IPS DF 6.9 (cell line): ENCODE data around the gene ACAN.

Experiments used
- DNase-seq: peaks from one replicate; pipeline ENCODE4 v3.0.0-alpha.2; 2013; ENCODE audit warnings: low read depth, low spot score
- H3K27ac ChIP-seq: one replicate; pipeline ENCODE4 v1.5.1; 2013; ENCODE audit warnings: low read length, control low read depth
- H3K27me3 ChIP-seq: 2 replicates; pipeline ENCODE4 v1.6.1; 2013; ENCODE audit warnings: mild to moderate bottlenecking, low read length; ENCODE audit not compliant: control insufficient read depth, insufficient read depth
- H3K36me3 ChIP-seq: 2 replicates; pipeline ENCODE4 v1.6.1; 2013; ENCODE audit warnings: low read length; ENCODE audit not compliant: control insufficient read depth, insufficient read depth
- H3K4me1 ChIP-seq: 2 replicates; pipeline ENCODE4 v1.6.1; 2013; ENCODE audit warnings: low read length; ENCODE audit not compliant: control insufficient read depth, insufficient read depth
- H3K4me3 ChIP-seq: 2 replicates; pipeline ENCODE4 v1.5.1; 2013; ENCODE audit warnings: mild to moderate bottlenecking, low read length
- H3K9me3 ChIP-seq: 2 replicates; pipeline ENCODE4 v1.6.1; 2013; ENCODE audit warnings: low read length, inconsistent platforms; ENCODE audit not compliant: control insufficient read depth, insufficient read depth
- WGBS: extraction: QIAGEN DNeasy Blood & Tissue Kit; methylation state at CpG from one replicate; pipeline ENCODE4 v1.1.7; 2013; ENCODE audit warnings: mixed read lengths, missing lambda C conversion rate; ENCODE audit not compliant: insufficient read length, insufficient coverage; 5-methylcytosine and 5-hydroxymethylcytosine counted together

ACAN gene

DNA sequence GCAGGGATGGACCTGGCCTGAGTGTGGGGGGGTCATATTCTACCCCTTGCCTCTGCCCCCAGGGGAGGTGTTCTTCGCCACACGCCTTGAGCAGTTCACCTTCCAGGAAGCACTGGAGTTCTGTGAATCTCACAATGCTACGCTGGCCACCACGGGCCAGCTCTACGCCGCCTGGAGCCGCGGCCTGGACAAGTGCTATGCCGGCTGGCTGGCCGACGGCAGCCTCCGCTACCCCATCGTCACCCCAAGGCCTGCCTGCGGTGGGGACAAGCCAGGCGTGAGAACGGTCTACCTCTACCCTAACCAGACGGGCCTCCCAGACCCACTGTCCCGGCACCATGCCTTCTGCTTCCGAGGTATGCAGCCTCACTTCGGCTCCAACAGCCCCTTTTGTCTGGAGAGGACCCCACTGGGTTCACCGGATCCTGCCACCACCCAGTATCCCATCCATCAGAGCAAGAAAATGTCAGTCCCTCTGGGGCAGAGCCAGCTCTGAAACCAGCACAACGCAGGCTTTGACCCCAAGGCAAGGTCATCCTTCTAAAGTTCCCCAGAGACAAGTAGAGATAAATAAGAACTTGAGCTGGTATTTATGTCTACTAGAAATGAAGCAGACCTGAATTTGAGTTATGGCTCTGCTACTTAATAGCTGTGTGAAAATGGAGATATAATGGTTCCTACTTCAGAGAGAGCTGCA, 46.3 kb downstream of the ACAN start:
- Histone ChIP-seq H3K4me3 (no peak overlapping the region; the same call in 1 of the 2 replicates), H3K9me3 (peaks cover 2% of the 10 kb centered on the region), H3K36me3 (no peaks in the 10 kb centered on the region), H3K27me3 (no peaks in the 10 kb centered on the region), H3K4me1 (no peaks in the 10 kb centered on the region), H3K27ac (no peak overlapping the region)
- no CpG with 5 or more reads among the region's 22 CpGs for WGBS
- DNase-seq, result no peak

DNA sequence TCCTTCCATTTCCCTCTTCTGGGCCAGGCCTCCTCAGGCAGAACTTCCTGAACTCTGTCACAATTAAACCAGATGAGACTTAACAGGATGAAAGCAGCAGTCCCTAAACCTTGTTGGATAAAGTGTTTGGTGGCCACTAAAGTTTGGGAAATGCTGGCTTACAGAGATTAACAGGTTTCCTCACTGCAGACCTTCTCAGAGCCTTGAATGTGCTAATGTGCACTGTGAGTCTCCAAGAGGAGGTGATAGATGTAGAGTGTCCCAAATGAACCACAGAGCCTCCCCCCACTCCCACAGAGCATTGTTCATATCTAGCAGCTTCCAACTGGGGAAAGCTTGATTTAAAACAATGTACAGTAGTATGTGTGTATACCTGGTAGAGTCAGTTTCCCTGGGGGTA, 49.2 kb downstream of the ACAN start:
- peaks cover 6% of the 10 kb centered on the region for H3K9me3 ChIP-seq
- H3K4me3 ChIP-seq, result no peak overlapping the region
- H3K36me3 ChIP-seq, result no peaks in the 10 kb centered on the region
- no peaks in the 10 kb centered on the region for H3K4me1 ChIP-seq
- no peak overlapping the region for H3K27ac ChIP-seq
- DNase-seq, result no peak
- no peaks in the 10 kb centered on the region for H3K27me3 ChIP-seq

DNA sequence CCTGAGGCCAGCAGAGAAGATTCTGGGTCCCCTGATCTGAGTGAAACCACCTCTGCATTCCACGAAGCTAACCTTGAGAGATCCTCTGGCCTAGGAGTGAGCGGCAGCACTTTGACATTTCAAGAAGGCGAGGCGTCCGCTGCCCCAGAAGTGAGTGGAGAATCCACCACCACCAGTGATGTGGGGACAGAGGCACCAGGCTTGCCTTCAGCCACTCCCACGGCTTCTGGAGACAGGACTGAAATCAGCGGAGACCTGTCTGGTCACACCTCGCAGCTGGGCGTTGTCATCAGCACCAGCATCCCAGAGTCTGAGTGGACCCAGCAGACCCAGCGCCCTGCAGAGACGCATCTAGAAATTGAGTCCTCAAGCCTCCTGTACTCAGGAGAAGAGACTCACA, 55.7 kb downstream of the ACAN start:
- WGBS, result no CpG with 5 or more reads among the region's 11 CpGs

DNA sequence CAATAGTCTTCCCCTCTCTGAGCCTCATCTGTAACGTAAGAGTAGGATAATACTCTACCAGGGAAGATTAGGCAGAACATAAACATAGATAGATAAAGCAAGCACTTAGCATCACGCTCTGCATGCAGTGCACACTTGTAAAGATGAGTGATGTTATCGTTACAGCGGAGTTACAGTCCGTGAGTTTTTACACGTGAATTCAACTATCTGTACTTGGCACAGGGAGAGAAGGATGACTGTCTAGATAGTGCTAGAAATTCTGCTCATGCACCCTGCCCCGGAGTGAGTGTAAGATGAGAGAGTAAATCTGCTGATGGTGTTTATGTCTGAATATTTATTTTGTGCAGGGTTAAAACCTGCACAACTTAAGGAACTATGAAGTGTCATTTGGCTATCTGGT, 56.3 kb downstream of the ACAN start:
- H3K4me3 ChIP-seq, result no peak overlapping the region
- DNase-seq, result no peak
- no peaks in the 10 kb centered on the region for H3K36me3 ChIP-seq
- H3K27me3 ChIP-seq, result no peaks in the 10 kb centered on the region
- no CpG with 5 or more reads among the region's 7 CpGs for WGBS
- H3K9me3 ChIP-seq, result peaks cover 4% of the 10 kb centered on the region
- no peaks in the 10 kb centered on the region for H3K4me1 ChIP-seq
- H3K27ac ChIP-seq, result no peak overlapping the region

More for the DNA sequence above, 55.7 kb downstream of the ACAN start:
- peaks cover 6% of the 10 kb centered on the region for H3K9me3 ChIP-seq
- H3K27me3 ChIP-seq, result no peaks in the 10 kb centered on the region
- no peak overlapping the region for H3K27ac ChIP-seq
- H3K4me1 ChIP-seq, result no peaks in the 10 kb centered on the region
- no peak for DNase-seq
- no peak overlapping the region for H3K4me3 ChIP-seq
- H3K36me3 ChIP-seq, result no peaks in the 10 kb centered on the region

DNA sequence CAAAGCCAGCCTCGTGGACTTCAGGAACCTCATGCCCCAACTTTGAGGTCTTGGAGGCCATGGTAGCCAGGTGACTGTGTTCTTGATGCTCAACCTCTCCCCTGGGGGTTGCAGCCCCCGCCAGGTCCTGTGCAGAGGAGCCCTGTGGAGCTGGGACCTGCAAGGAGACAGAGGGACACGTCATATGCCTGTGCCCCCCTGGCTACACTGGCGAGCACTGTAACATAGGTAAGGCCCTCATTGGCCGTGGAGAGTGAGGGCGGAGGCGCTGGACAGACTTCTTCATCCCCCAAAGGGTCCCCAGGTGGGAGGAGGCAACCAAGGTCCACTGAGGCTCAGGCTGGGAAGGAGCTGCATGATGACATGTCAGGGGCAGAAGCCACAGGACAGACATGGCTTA, 57.0 kb downstream of the ACAN start:
- no CpG with 5 or more reads among the region's 7 CpGs for WGBS
- peaks cover under 1% of the 10 kb centered on the region; the same call in 1 of the 2 replicates for H3K9me3 ChIP-seq
- no peaks in the 10 kb centered on the region for H3K4me1 ChIP-seq
- no peak for DNase-seq
- H3K27ac ChIP-seq, result no peak overlapping the region
- H3K4me3 ChIP-seq, result no peak overlapping the region
- H3K27me3 ChIP-seq, result no peaks in the 10 kb centered on the region
- H3K36me3 ChIP-seq, result no peaks in the 10 kb centered on the region

DNA sequence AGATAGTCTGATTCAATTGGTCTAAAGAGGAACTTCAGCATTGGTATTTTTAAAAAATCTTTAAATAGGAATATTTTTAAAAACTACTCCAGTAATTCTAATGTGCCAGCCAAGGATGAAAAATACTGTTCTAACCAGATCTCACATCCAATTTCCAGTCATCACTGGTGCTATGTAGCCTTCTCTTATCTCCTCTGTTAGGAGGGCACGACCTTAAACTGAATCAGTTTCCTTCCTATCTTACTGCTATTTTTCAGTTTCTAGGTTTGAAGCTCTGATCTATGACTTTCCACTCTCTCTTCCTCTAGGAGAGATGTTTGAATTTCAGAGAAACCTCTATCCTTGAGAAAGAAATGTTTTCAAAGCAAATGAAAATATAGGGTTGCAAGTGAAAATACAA, 60.2 kb downstream of the ACAN start:
- no peaks in the 10 kb centered on the region for H3K9me3 ChIP-seq
- no peak overlapping the region for H3K4me3 ChIP-seq
- no peak for DNase-seq
- H3K27ac ChIP-seq, result no peak overlapping the region
- no peaks in the 10 kb centered on the region for H3K36me3 ChIP-seq
- H3K27me3 ChIP-seq, result no peaks in the 10 kb centered on the region
- H3K4me1 ChIP-seq, result no peaks in the 10 kb centered on the region
- no CpG with 5 or more reads among the region's 1 CpG for WGBS

DNA sequence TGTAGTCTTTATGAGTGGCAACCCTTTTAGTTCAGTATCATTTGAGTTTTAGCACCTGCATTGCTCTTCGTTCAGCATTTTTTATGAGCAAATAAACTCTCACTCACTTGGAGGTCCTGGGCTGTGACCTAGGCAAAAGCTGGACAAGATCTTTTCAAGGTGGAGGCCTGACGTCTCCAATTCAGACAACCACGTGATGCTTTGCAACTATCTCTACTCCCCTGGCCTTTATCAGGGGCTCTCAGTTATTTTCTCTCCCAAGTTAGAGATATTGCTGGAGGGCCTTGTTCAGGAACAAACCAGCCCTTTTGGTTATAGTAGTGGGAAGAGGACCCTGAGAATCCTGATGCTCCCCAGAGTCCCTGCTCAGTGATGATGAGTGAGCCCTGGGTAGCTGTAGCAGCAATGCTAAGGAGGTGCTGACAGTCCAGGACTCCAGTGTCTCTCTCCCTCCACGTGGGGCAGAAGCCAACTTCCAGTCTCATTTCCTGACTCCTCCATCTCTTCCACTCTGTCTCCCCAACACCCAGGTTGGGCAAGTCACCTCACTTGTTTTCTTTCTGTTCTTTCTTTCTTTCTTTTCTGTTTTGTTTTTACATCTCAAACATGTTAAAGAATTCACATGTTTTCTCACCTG, 61.7 kb downstream of the ACAN start:
- no peak for DNase-seq
- H3K27ac ChIP-seq, result no peak overlapping the region
- no peaks in the 10 kb centered on the region for H3K9me3 ChIP-seq
- no CpG with 5 or more reads among the region's 4 CpGs for WGBS
- H3K27me3 ChIP-seq, result no peaks in the 10 kb centered on the region
- no peaks in the 10 kb centered on the region for H3K4me1 ChIP-seq
- H3K36me3 ChIP-seq, result no peaks in the 10 kb centered on the region
- no peak overlapping the region for H3K4me3 ChIP-seq

DNA sequence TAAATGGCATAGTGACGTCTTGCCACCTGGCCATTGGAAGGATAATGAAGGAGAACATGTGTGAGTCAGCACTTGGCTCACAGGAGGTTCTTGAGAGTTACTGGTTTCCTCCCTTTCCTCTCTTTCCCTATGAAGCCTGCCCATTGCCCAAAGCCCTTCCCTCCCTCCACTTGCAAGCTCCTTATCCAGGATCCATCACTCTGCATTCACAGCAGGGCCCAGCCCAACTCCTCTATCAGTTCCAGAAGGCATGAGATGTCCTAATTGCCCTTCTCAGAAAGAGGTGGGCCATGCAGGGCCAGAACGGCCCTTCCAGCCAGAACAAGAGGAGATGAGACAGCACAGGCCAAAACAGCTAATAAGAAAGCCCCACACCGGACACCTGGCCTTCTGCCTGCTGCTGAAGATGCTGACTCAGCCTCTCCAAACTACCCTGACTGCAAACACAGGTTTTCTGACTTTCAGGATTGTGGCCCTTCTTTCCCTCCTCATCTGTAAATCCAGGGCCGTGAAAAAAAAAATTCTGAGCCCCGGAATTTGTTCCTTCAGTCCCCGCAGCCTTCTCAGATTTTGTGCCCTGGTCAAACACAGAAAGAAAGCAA, 62.4 kb downstream of the ACAN start:
- DNase-seq, result no peak
- Histone ChIP-seq H3K27me3 (no peaks in the 10 kb centered on the region), H3K36me3 (no peaks in the 10 kb centered on the region), H3K4me3 (no peak overlapping the region), H3K4me1 (no peaks in the 10 kb centered on the region), H3K9me3 (no peaks in the 10 kb centered on the region), H3K27ac (no peak overlapping the region)
- no CpG with 5 or more reads among the region's 6 CpGs for WGBS

DNA sequence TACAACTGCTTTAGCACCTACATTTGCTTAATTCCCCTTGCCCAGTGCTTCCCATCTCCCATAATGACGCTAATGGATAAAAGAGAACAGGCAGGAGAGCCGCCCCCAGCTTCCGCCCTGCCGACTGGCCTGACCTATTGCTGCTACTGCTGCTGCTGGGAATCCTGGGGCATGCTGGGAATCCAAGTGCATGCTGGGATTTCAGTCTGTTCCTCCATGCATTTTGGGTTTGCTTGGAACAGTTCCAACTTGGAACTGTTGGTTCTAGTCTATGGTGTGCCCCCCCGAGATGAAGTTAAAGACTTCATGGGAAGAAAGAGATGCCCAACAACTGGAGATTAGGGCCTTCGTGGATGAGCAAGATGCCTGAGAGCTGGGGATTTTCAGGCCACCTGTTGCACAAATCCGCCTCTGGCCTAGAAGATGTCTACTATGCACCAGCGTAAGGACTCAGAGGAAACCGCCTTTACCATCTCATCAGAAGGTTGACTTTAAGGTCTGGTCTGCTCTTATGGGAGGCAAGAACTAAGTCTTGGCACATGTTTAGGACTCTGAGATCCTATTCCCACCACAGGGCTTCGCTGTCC, 63.2 kb downstream of the ACAN start:
- Histone ChIP-seq H3K36me3 (no peaks in the 10 kb centered on the region), H3K27ac (no peak overlapping the region), H3K27me3 (no peaks in the 10 kb centered on the region), H3K4me3 (no peak overlapping the region), H3K9me3 (no peaks in the 10 kb centered on the region), H3K4me1 (no peaks in the 10 kb centered on the region)
- WGBS, result no CpG with 5 or more reads among the region's 10 CpGs
- DNase-seq, result no peak

DNA sequence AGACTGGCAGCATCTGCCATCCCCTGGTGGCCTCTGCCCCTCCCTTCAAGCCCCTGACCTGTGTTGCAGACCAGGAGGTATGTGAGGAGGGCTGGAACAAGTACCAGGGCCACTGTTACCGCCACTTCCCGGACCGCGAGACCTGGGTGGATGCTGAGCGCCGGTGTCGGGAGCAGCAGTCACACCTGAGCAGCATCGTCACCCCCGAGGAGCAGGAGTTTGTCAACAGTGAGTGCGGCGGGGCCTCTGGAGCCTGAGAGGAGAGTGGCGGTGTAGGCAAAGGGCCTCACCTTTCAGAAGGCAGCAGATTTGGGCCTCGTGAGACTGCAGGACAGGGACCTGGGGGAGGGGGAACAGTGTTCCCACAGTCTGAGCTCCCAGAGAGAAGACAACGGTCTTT, 68.1 kb downstream of the ACAN start:
- DNase-seq, result no peak
- H3K27me3 ChIP-seq, result no peaks in the 10 kb centered on the region
- no peaks in the 10 kb centered on the region for H3K9me3 ChIP-seq
- H3K36me3 ChIP-seq, result no peaks in the 10 kb centered on the region
- H3K27ac ChIP-seq, result no peak overlapping the region
- no peak overlapping the region for H3K4me3 ChIP-seq
- no peaks in the 10 kb centered on the region for H3K4me1 ChIP-seq
- no CpG with 5 or more reads among the region's 14 CpGs for WGBS
